Uterus (tissue), 4 donors: Measurements from ENCODE around the gene GGACT. TPM values are rescaled to one million over a fixed set of nuclear protein-coding genes. Genes with fewer than 3 reads are reported as not detected.

Experiments
- DNase-seq, 2 donors: peaks; one replicate each; pipeline ENCODE4 v3.0.0-alpha.2; 2019 to 2020
- H3K27ac ChIP-seq, 2 donors: fragments of 200-600 bp; sonication (generic); 1 replicate in 1 of 2; 2 replicates in 1 of 2; pipeline ENCODE4 v1.5.1; 2016 to 2018
- H3K27me3 ChIP-seq, 2 donors: fragments of 200-600 bp; sonication (generic); one replicate each; pipeline ENCODE4 v1.5.1; 2018 to 2019; ENCODE audit warnings: control low read depth in 1 of 2
- H3K36me3 ChIP-seq, 2 donors: fragments of 200-600 bp; sonication (generic); one replicate each; pipeline ENCODE4 v1.5.1; 2019; ENCODE audit warnings: control low read depth in 1 of 2
- H3K4me1 ChIP-seq, 2 donors: fragments of 200-600 bp; sonication (generic); one replicate each; pipeline ENCODE4 v1.5.1; 2018 to 2019; ENCODE audit warnings: control low read depth in 1 of 2
- H3K4me3 ChIP-seq, 2 donors: fragments of 200-600 bp; sonication (generic); 1 replicate in 1 of 2; 2 replicates in 1 of 2; pipeline ENCODE4 v1.5.1; 2018 to 2019; ENCODE audit warnings: mild to moderate bottlenecking in 1 of 2
- H3K9me3 ChIP-seq, 2 donors: fragments of 200-600 bp; sonication (generic); one replicate each; pipeline ENCODE4 v1.5.1; 2019; ENCODE audit warnings: control low read depth in 1 of 2
- CTCF ChIP-seq, 4 experiments: fragments of 200-600 bp in 2 of 4; fragments of 450-650 bp in 2 of 4; sonication (generic) in 2 of 4; IDR thresholded peaks; one replicate each; pipeline ENCODE4 v1.5.1; 2016 to 2019; ENCODE audit warnings: antibody characterized with exemption in 4 of 4, mild to moderate bottlenecking in 2 of 4, moderate library complexity in 1 of 4
- POLR2A ChIP-seq, 2 donors: fragments of 450-650 bp; IDR thresholded peaks; one replicate each; pipeline ENCODE4 v1.6.1; 2016; ENCODE audit warnings: antibody characterized with exemption in 2 of 2, mild to moderate bottlenecking in 1 of 2, moderate library complexity in 1 of 2
- intact Hi-C: fragments of 100-400 bp; cut with DNase I; formaldehyde crosslinking; loops from one replicate; pipeline ENCODE4 v1.15.1; 2023; ENCODE audit warnings: low total_unique reads
- total RNA-seq, 4 donors: library from RNA; depleted of rRNA in 3 of 4; stranded (reverse); fragments of >200 nt in 3 of 4; gene quantifications; one replicate each; pipeline versions ENCODE4 v1.1.0 to v1.2.4, GENCODE V29; 2014 to 2023
- donor health status: DM: yes; HTN: yes; CAD: no.

The GGACT gene
- total RNA-seq, 4 donors from 2014 or later: 0.26 to 5.7 (median 1.1) TPM

GRCh38 chr13:100523411-100523810 is 65.2 kb downstream of the GGACT start:
- no peak for TF ChIP-seq POLR2A (IDR thresholded peaks at IDR 0.05)
- no peak for TF ChIP-seq CTCF (IDR thresholded peaks at IDR 0.05)
- H3K36me3 ChIP-seq: no peaks in the 10 kb centered on the region
- no peak for DNase-seq
- H3K27ac ChIP-seq: no peak overlapping the region
- no peaks in the 10 kb centered on the region for H3K27me3 ChIP-seq
- H3K9me3 ChIP-seq: no peaks in the 10 kb centered on the region
- intact Hi-C loops: no loop called here
- no peaks in the 10 kb centered on the region for H3K4me1 ChIP-seq
- no peak overlapping the region for H3K4me3 ChIP-seq

GRCh38 chr13:100522618-100523309 is 65.8 kb downstream of the GGACT start:
- Histone ChIP-seq H3K27me3 (no peaks in the 10 kb centered on the region), H3K36me3 (no peaks in the 10 kb centered on the region), H3K4me3 (no peak overlapping the region), H3K4me1 (no peaks in the 10 kb centered on the region), H3K9me3 (no peaks in the 10 kb centered on the region), H3K27ac (no peak overlapping the region)
- intact Hi-C loops: no loop called here
- no peak for DNase-seq
- TF ChIP-seq POLR2A (IDR thresholded peaks at IDR 0.05): no peak
- no peak for TF ChIP-seq CTCF (IDR thresholded peaks at IDR 0.05)

- intact Hi-C loops: no loop called here
- no peaks in the 10 kb centered on the region for H3K4me1 ChIP-seq
- no peak for TF ChIP-seq POLR2A (IDR thresholded peaks at IDR 0.05)
- no peak for TF ChIP-seq CTCF (IDR thresholded peaks at IDR 0.05)
- no peak overlapping the region for H3K27ac ChIP-seq
- no peaks in the 10 kb centered on the region for H3K36me3 ChIP-seq
- no peak overlapping the region for H3K4me3 ChIP-seq
- no peaks in the 10 kb centered on the region for H3K27me3 ChIP-seq
- DNase-seq: no peak
- H3K9me3 ChIP-seq: no peaks in the 10 kb centered on the region
Observed at GRCh38 chr13:100521851-100522617, 66.6 kb downstream of the GGACT start.

- Histone ChIP-seq H3K4me1 (no peaks in the 10 kb centered on the region), H3K9me3 (no peaks in the 10 kb centered on the region), H3K4me3 (no peak overlapping the region), H3K36me3 (no peaks in the 10 kb centered on the region), H3K27me3 (no peaks in the 10 kb centered on the region), H3K27ac (no peak overlapping the region)
- intact Hi-C loops: no loop called here
- DNase-seq: no peak
- TF ChIP-seq CTCF (IDR thresholded peaks at IDR 0.05) (no peak), POLR2A (IDR thresholded peaks at IDR 0.05) (no peak)
Observed at GRCh38 chr13:100520936-100521850, 67.4 kb downstream of the GGACT start.
